PC-3 (cell line): Measurements from ENCODE around the gene ZNF512B.

Source experiments
- EZH2 ChIP-seq: fragments of 300-600 bp; sonication (generic); IDR thresholded peaks from one replicate; pipeline ENCODE4 v1.6.1; 2017; ENCODE audit warnings: antibody characterized with exemption, mild to moderate bottlenecking, low read length; ENCODE audit not compliant: unreplicated experiment
- EZH2phosphoT487 ChIP-seq: fragments of 300-600 bp; sonication (generic); IDR thresholded peaks from 2 replicates; pipeline ENCODE4 v1.6.1; 2018; ENCODE audit warnings: mild to moderate bottlenecking, antibody characterized with exemption, low read length, borderline replicate concordance
- TF ChIP-seq, protein P1 (sequence below): fragments of 300-600 bp; sonication (generic); conservative IDR thresholded peaks from 2 replicates; pipeline ENCODE4 v1.5.1; 2017; ENCODE audit warnings: antibody characterized with exemption, low read depth, mild to moderate bottlenecking, low read length

DNA sequence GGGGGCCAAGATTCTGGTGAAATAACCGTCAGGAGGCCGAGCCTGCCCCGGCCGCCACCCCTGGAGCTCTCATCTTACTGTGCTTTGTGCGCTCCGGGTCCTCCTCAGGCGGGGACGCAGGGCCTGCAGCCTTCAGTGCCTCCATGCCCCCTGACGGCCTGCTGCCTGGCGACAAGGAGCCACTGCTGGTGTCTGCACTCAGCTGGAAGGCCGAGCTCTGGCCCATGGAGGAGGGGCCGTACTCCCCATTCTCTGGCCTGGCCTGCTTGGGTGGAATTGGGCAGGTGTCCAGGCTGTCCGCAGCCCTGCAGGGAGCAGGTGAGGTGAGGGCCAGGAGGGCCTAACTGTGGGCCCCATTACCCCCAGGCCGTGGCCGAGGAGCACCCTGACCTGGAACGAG, 5.3 kb downstream of the ZNF512B start:
- TF ChIP-seq, protein P1, sequence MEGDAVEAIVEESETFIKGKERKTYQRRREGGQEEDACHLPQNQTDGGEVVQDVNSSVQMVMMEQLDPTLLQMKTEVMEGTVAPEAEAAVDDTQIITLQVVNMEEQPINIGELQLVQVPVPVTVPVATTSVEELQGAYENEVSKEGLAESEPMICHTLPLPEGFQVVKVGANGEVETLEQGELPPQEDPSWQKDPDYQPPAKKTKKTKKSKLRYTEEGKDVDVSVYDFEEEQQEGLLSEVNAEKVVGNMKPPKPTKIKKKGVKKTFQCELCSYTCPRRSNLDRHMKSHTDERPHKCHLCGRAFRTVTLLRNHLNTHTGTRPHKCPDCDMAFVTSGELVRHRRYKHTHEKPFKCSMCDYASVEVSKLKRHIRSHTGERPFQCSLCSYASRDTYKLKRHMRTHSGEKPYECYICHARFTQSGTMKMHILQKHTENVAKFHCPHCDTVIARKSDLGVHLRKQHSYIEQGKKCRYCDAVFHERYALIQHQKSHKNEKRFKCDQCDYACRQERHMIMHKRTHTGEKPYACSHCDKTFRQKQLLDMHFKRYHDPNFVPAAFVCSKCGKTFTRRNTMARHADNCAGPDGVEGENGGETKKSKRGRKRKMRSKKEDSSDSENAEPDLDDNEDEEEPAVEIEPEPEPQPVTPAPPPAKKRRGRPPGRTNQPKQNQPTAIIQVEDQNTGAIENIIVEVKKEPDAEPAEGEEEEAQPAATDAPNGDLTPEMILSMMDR = no peak
- no peak for TF ChIP-seq EZH2
- no peak for TF ChIP-seq EZH2phosphoT487
